Loucy (cell line): ENCODE data around the gene KRT77.

Source experiments
- H2AFZ ChIP-seq: fragments of 200-600 bp; sonication (generic); 2 replicates; pipeline ENCODE4 v1.6.0; 2016; ENCODE audit warnings: antibody characterized with exemption, mild to moderate bottlenecking, low read length, moderate library complexity
- H3F3A ChIP-seq: fragments of 200-600 bp; 2 replicates; pipeline ENCODE4 v1.6.0; 2016; ENCODE audit warnings: antibody characterized with exemption, low read depth, mild to moderate bottlenecking
- H3K27me3 ChIP-seq: fragments of 200-600 bp; sonication (generic); 2 replicates; pipeline ENCODE4 v1.6.1; 2014; ENCODE audit warnings: low read length, mild to moderate bottlenecking; ENCODE audit not compliant: insufficient read depth, poor library complexity, severe bottlenecking
- H3K36me3 ChIP-seq: fragments of 200-600 bp; sonication (generic); 2 replicates; pipeline ENCODE4 v1.6.1; 2016; ENCODE audit warnings: low read length; ENCODE audit not compliant: insufficient read depth
- H3K4me1 ChIP-seq: fragments of 200-600 bp; sonication (generic); 2 replicates; pipeline ENCODE4 v1.5.1; 2014; ENCODE audit warnings: low read length, mild to moderate bottlenecking; ENCODE audit not compliant: insufficient read depth, poor library complexity, severe bottlenecking
- H3K4me2 ChIP-seq: fragments of 200-600 bp; sonication (generic); 2 replicates; pipeline ENCODE4 v1.6.0; 2014; ENCODE audit warnings: antibody characterized with exemption, low read length, low read depth, mild to moderate bottlenecking; ENCODE audit not compliant: poor library complexity, severe bottlenecking
- H3K4me3 ChIP-seq: fragments of 200-600 bp; sonication (generic); 2 replicates; pipeline ENCODE4 v1.5.1; 2014; ENCODE audit warnings: low read length, mild to moderate bottlenecking, mixed read lengths; ENCODE audit not compliant: poor library complexity, severe bottlenecking
- H3K79me2 ChIP-seq: fragments of 200-600 bp; sonication (generic); 2 replicates; pipeline ENCODE4 v1.6.1; 2014; ENCODE audit warnings: low read length; ENCODE audit not compliant: insufficient read depth
- H3K9ac ChIP-seq: fragments of 200-600 bp; sonication (generic); 2 replicates; pipeline ENCODE4 v1.6.0; 2014; ENCODE audit warnings: mild to moderate bottlenecking, low read depth, low read length, moderate library complexity; ENCODE audit not compliant: poor library complexity, severe bottlenecking
- H3K9me2 ChIP-seq: fragments of 200-600 bp; sonication (generic); replicated peaks from 2 replicates; pipeline ENCODE4 v1.6.1; 2016; ENCODE audit warnings: low read depth, low read length, mixed read lengths
- H3K9me3 ChIP-seq: fragments of 200-600 bp; sonication (generic); 2 replicates; pipeline ENCODE4 v1.6.1; 2014; ENCODE audit warnings: mild to moderate bottlenecking, antibody characterized with exemption, low read length, low read depth; ENCODE audit not compliant: insufficient read depth
- H4K20me1 ChIP-seq: fragments of 200-600 bp; sonication (generic); 2 replicates; pipeline ENCODE4 v1.6.0; 2014; ENCODE audit warnings: antibody characterized with exemption, low read length, mild to moderate bottlenecking; ENCODE audit not compliant: insufficient read depth, poor library complexity, severe bottlenecking
- EZH2phosphoT487 ChIP-seq: fragments of 200-600 bp; IDR thresholded peaks from 2 replicates; pipeline ENCODE4 v1.6.1; 2018; ENCODE audit warnings: antibody characterized with exemption, mild to moderate bottlenecking, moderate library complexity, borderline replicate concordance
- TF ChIP-seq, protein P1 (sequence below): fragments of 200-600 bp; sonication (generic); conservative IDR thresholded peaks from 2 replicates; pipeline ENCODE4 v1.5.1; 2014; ENCODE audit warnings: mild to moderate bottlenecking, antibody characterized with exemption, low read length

The KRT77 gene

DNA sequence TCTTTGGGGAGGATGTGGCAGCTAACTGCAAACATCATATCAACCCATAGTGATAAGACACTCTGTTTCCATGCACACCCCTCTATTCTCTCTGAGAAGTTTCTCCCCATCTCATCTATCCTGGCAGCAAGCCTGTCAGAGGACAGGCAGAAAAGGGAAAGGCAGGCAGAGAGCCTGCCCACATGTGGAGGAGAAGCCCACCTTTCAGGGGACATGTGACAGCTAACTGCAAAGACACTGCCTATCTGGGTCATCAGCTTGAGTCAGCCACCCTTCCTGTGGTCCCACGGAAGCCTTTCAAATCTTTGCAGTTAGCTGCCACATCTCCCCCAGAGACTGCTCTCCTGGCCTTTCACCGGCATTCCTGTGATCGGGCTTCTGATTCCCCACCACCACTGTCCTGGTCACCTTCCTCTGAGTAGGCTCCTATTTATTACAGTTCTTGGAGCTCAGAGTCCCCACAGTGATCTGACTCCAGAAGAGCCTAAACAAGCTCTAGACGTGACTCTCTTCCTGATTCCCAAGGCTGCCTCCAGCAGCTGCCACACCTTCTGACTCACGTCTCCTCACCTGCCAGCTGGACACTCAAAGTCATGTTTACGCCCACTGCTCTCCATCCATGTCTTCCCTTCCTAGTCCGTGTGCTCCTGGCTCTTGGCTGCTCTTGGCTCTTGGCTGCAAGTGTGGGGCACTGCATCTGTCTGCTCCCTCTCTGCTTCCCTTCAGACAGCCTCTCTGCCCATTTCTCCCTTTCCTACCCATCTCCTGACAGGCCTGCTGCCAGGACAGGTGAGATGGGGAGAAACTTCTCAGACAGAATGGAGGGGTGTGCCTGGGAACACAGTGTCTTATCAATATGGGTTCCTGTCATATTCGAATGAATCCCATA lies 15.6 kb downstream of the KRT77 start:
- peak overlapping the region; percentile 48 for H3K4me2 ChIP-seq
- H3K9me2 ChIP-seq = no peaks in the 10 kb centered on the region
- no peaks in the 10 kb centered on the region for H3K36me3 ChIP-seq
- TF ChIP-seq, protein P1, sequence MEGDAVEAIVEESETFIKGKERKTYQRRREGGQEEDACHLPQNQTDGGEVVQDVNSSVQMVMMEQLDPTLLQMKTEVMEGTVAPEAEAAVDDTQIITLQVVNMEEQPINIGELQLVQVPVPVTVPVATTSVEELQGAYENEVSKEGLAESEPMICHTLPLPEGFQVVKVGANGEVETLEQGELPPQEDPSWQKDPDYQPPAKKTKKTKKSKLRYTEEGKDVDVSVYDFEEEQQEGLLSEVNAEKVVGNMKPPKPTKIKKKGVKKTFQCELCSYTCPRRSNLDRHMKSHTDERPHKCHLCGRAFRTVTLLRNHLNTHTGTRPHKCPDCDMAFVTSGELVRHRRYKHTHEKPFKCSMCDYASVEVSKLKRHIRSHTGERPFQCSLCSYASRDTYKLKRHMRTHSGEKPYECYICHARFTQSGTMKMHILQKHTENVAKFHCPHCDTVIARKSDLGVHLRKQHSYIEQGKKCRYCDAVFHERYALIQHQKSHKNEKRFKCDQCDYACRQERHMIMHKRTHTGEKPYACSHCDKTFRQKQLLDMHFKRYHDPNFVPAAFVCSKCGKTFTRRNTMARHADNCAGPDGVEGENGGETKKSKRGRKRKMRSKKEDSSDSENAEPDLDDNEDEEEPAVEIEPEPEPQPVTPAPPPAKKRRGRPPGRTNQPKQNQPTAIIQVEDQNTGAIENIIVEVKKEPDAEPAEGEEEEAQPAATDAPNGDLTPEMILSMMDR = no peak
- no peak overlapping the region; the same call in 1 of the 2 replicates for H2AFZ ChIP-seq
- no peaks in the 10 kb centered on the region for H3F3A ChIP-seq
- H3K27me3 ChIP-seq = no peaks in the 10 kb centered on the region
- H3K9ac ChIP-seq = no peak overlapping the region
- no peaks in the 10 kb centered on the region for H3K79me2 ChIP-seq
- no peaks in the 10 kb centered on the region for H3K9me3 ChIP-seq
- peaks cover 20% of the 10 kb centered on the region for H3K4me1 ChIP-seq
- H4K20me1 ChIP-seq = no peaks in the 10 kb centered on the region
- no peak overlapping the region for H3K4me3 ChIP-seq

DNA sequence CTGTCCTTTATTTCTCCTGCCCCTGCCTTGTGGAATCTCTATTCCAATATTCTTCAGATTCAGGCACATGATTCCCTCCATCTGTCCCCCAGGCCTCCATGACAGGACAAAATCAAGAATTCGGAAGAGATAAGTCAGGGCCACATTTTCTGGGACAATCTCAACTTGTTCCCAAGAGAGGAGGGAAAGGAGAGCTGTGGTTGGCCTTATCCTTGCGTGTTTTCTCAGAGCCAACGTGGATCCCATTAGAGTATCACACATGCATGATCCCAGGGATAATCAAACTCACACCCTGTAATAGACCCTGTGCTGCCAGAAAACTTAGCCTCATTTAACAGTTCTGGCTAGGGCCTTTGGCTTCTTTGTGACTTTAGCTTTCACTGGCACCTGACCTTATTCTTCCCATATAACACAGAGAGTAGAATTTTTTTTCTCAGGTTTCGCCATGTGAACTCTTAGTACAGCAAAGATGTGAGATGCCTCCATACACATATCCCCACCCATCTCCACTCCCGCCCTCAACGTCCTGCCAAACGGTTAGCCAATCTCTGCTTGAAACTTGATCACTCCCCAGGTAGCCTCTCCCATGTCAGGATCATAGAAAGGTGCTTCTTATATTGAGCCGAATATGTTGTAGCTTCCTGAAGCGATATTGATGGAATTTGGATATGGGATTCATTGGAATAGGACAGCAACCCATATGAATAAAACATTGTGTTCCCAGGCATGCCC lies 16.4 kb downstream of the KRT77 start:
- Histone ChIP-seq H3K4me2 (peak overlapping the region; percentile 48), H3K9me2 (no peaks in the 10 kb centered on the region), H3K27me3 (no peaks in the 10 kb centered on the region), H3K9me3 (no peaks in the 10 kb centered on the region), H3K36me3 (no peaks in the 10 kb centered on the region), H3K4me3 (no peak overlapping the region), H3K4me1 (peaks cover 27% of the 10 kb centered on the region), H3K9ac (no peak overlapping the region), H3K79me2 (no peaks in the 10 kb centered on the region), H2AFZ (no peak overlapping the region; the same call in 1 of the 2 replicates), H4K20me1 (no peaks in the 10 kb centered on the region), H3F3A (no peaks in the 10 kb centered on the region)
- TF ChIP-seq, protein P1 = no peak
- no peak for TF ChIP-seq EZH2phosphoT487

GRCh38 chr12:52686063-52686462 lies 17.3 kb downstream of the KRT77 start:
- Histone ChIP-seq H3K79me2 (no peaks in the 10 kb centered on the region), H3K9me3 (no peaks in the 10 kb centered on the region), H3K4me3 (no peak overlapping the region), H3K36me3 (no peaks in the 10 kb centered on the region), H2AFZ (no peak overlapping the region), H3K9ac (no peak overlapping the region), H3F3A (no peaks in the 10 kb centered on the region), H4K20me1 (no peaks in the 10 kb centered on the region), H3K27me3 (no peaks in the 10 kb centered on the region), H3K9me2 (no peaks in the 10 kb centered on the region), H3K4me1 (peaks cover 34% of the 10 kb centered on the region), H3K4me2 (no peak overlapping the region)
- TF ChIP-seq, protein P1 = no peak
- no peak for TF ChIP-seq EZH2phosphoT487
